OCI-LY7 (cell line): ENCODE measurements around the gene MORN1. TPM values are rescaled to one million over a fixed set of nuclear protein-coding genes. Genes with fewer than 3 reads are reported as not detected.

Experiments
- BruUV-seq: library from RNA; stranded (reverse); fragments of 400-500 nt; replicated peaks from 2 replicates; lab custom pipeline; 2021; lab: Mats Ljungman, UMichigan
- CTCF ChIA-PET: fragments of 300-600 bp; sonication (Branson Sonifier 250); formaldehyde crosslinking; loops from one replicate; lab custom pipeline; 2022; ENCODE audit warnings: antibody characterized with exemption; ENCODE audit not compliant: unreplicated experiment; lab: Charles Lee
- POLR2A ChIA-PET: fragments of 300-600 bp; sonication (Branson Sonifier 250); formaldehyde crosslinking; loops from one replicate; lab custom pipeline; 2022; ENCODE audit warnings: antibody characterized with exemption; lab: Charles Lee
- DNase-seq: peaks from one replicate; pipeline ENCODE4 v3.0.0-alpha.2; 2015; ENCODE audit warnings: low spot score
- H2AFZ ChIP-seq: fragments of 200-600 bp; sonication (generic), shearing (Covaris generic); 2 replicates; pipeline ENCODE4 v1.6.1; 2014; ENCODE audit warnings: mild to moderate bottlenecking, antibody characterized with exemption, low read length, moderate library complexity
- H3K27ac ChIP-seq: fragments of 200-600 bp; sonication (generic); 2 replicates; pipeline ENCODE4 v1.5.1; 2014; ENCODE audit warnings: mixed run types, low read depth, mild to moderate bottlenecking, moderate library complexity, low read length, inconsistent platforms; ENCODE audit not compliant: poor library complexity, severe bottlenecking
- H3K36me3 ChIP-seq: fragments of 200-600 bp; sonication (generic); 2 replicates; pipeline ENCODE4 v1.6.1; 2014; ENCODE audit warnings: mild to moderate bottlenecking, antibody characterized with exemption, low read length, moderate library complexity, mixed read lengths; ENCODE audit not compliant: insufficient read depth
- H3K4me1 ChIP-seq: fragments of 200-600 bp; sonication (generic); 2 replicates; pipeline ENCODE4 v1.5.1; 2014; ENCODE audit warnings: mild to moderate bottlenecking, low read length; ENCODE audit not compliant: insufficient read depth, poor library complexity, severe bottlenecking
- H3K4me2 ChIP-seq: fragments of 200-600 bp; sonication (generic); 2 replicates; pipeline ENCODE4 v1.6.1; 2014; ENCODE audit warnings: mild to moderate bottlenecking, low read length
- H3K4me3 ChIP-seq: fragments of 200-600 bp; sonication (generic); 2 replicates; pipeline ENCODE4 v1.5.1; 2014; ENCODE audit warnings: mild to moderate bottlenecking, low read depth, low read length; ENCODE audit not compliant: poor library complexity, severe bottlenecking
- H3K79me2 ChIP-seq: fragments of 200-600 bp; sonication (generic); 2 replicates; pipeline ENCODE4 v1.6.1; 2016; ENCODE audit warnings: low read depth, mild to moderate bottlenecking, low read length, moderate library complexity, mixed read lengths; ENCODE audit not compliant: insufficient read depth
- H3K9me2 ChIP-seq: fragments of 200-600 bp; sonication (generic); 2 replicates; pipeline ENCODE4 v1.6.1; 2016; ENCODE audit warnings: mild to moderate bottlenecking, low read length, mixed read lengths; ENCODE audit not compliant: insufficient read depth
- H3K9me3 ChIP-seq: fragments of 200-600 bp; sonication (generic); 2 replicates; pipeline ENCODE4 v1.6.1; 2014; ENCODE audit warnings: mild to moderate bottlenecking, mixed run types, low read length, mixed read lengths
- H4K20me1 ChIP-seq: fragments of 200-600 bp; sonication (generic); 2 replicates; pipeline ENCODE4 v1.6.1; 2014; ENCODE audit warnings: mild to moderate bottlenecking, antibody characterized with exemption, low read length, moderate library complexity, mixed read lengths; ENCODE audit not compliant: insufficient read depth
- EZH2phosphoT487 ChIP-seq: fragments of 200-600 bp; sonication (generic); IDR thresholded peaks from 2 replicates; pipeline ENCODE4 v1.6.1; 2018; ENCODE audit warnings: low read depth, borderline replicate concordance, mild to moderate bottlenecking, mixed run types, antibody characterized with exemption, low read length, moderate library complexity, mixed read lengths
- intact Hi-C: fragments of 100-400 bp; cut with micrococcal nuclease; formaldehyde crosslinking; loops from one replicate; pipeline ENCODE4 v1.10.0; 2022; ENCODE audit not compliant: unreplicated experiment
- total RNA-seq, 2 experiments: library from RNA; depleted of rRNA in 1 of 2; stranded (reverse); fragments of >200 nt in 1 of 2; shearing (Covaris generic) in 1 of 2; gene quantifications; 2 replicates each; pipeline ENCODE4 v1.2.3, GENCODE V29; 2014 to 2022
- TF ChIP-seq, protein P1 (sequence below): fragments of 200-600 bp; sonication (generic); conservative IDR thresholded peaks from 2 replicates; pipeline ENCODE4 v1.5.1; 2014; ENCODE audit warnings: mild to moderate bottlenecking, antibody characterized with exemption, low read length, moderate library complexity, mixed read lengths

MORN1 gene
- total RNA-seq, 2 experiments from 2014 or later, result 13.1 to 29.7 TPM

DNA sequence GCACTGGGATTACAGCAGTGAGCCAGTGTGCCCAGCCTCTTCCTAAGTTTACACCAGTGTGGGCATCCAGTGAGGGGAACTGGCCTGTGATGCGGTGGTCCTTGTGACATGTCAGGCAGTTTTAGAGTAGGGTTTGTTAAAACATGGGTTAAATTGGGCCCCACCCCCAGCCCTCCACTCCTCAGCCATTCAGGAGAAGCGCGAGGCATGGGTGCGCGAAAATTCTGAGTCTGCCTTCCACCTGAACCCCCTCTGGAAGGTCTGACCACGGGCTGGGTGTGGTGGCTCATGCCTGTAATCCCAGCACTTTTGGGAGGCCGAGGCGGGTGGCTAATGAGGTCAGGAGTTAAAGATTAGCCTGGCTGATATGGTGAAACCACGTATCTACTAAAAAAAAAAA, 111.5 kb downstream of the MORN1 start:
- H3K4me3 ChIP-seq, result no peak overlapping the region
- POLR2A ChIA-PET, result no interaction called here
- no peak for DNase-seq
- CTCF ChIA-PET, result no interaction called here
- no peaks in the 10 kb centered on the region for H3K4me1 ChIP-seq
- no peak overlapping the region for H3K27ac ChIP-seq
- BruUV-seq, result no TSS peak
- intact Hi-C loops, result no loop called here
- H3K9me3 ChIP-seq, result no peaks in the 10 kb centered on the region
- H3K9me2 ChIP-seq, result no peaks in the 10 kb centered on the region
- no peaks in the 10 kb centered on the region for H3K79me2 ChIP-seq
- TF ChIP-seq, protein P1, sequence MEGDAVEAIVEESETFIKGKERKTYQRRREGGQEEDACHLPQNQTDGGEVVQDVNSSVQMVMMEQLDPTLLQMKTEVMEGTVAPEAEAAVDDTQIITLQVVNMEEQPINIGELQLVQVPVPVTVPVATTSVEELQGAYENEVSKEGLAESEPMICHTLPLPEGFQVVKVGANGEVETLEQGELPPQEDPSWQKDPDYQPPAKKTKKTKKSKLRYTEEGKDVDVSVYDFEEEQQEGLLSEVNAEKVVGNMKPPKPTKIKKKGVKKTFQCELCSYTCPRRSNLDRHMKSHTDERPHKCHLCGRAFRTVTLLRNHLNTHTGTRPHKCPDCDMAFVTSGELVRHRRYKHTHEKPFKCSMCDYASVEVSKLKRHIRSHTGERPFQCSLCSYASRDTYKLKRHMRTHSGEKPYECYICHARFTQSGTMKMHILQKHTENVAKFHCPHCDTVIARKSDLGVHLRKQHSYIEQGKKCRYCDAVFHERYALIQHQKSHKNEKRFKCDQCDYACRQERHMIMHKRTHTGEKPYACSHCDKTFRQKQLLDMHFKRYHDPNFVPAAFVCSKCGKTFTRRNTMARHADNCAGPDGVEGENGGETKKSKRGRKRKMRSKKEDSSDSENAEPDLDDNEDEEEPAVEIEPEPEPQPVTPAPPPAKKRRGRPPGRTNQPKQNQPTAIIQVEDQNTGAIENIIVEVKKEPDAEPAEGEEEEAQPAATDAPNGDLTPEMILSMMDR, result no peak
- TF ChIP-seq EZH2phosphoT487, result no peak
- no peaks in the 10 kb centered on the region; the same call in 1 of the 2 replicates for H3K36me3 ChIP-seq
- no peak overlapping the region for H2AFZ ChIP-seq
- H3K4me2 ChIP-seq, result no peak overlapping the region
- no peaks in the 10 kb centered on the region; the same call in 1 of the 2 replicates for H4K20me1 ChIP-seq

DNA sequence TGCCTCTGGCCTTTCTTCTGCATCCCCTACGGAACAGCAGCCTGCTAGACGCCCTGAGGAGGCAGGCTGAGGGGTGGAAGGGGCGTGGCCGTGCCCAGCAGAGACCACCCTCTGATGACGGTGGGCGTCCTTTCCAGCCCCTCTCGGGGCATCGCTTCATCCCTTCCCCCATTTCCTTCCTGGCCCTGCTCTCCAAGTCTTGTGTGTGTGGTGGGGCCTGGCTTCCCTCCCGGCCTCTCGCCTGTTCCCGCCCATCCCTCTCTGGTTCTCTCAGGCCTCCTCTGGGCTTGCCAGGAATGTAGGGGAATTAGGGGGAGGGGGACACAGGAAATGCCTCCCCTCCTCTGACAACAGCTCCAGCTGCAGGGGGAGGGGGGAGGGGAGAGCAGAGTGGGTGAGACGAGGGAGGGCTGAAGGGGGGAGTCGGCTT, 112.1 kb downstream of the MORN1 start:
- TF ChIP-seq, protein P1, result no peak
- no peak for TF ChIP-seq EZH2phosphoT487
- Histone ChIP-seq H3K27ac (no peak overlapping the region), H3K4me2 (no peak overlapping the region), H3K4me3 (no peak overlapping the region), H3K79me2 (no peaks in the 10 kb centered on the region), H3K4me1 (no peaks in the 10 kb centered on the region), H3K9me3 (no peaks in the 10 kb centered on the region), H4K20me1 (no peaks in the 10 kb centered on the region), H2AFZ (no peak overlapping the region), H3K9me2 (no peaks in the 10 kb centered on the region), H3K36me3 (no peaks in the 10 kb centered on the region; the same call in 1 of the 2 replicates)
- DNase-seq, result no peak
- ChIA-PET POLR2A (no interaction called here), CTCF (no interaction called here)
- BruUV-seq, result no TSS peak
- intact Hi-C loops, result no loop called here

DNA sequence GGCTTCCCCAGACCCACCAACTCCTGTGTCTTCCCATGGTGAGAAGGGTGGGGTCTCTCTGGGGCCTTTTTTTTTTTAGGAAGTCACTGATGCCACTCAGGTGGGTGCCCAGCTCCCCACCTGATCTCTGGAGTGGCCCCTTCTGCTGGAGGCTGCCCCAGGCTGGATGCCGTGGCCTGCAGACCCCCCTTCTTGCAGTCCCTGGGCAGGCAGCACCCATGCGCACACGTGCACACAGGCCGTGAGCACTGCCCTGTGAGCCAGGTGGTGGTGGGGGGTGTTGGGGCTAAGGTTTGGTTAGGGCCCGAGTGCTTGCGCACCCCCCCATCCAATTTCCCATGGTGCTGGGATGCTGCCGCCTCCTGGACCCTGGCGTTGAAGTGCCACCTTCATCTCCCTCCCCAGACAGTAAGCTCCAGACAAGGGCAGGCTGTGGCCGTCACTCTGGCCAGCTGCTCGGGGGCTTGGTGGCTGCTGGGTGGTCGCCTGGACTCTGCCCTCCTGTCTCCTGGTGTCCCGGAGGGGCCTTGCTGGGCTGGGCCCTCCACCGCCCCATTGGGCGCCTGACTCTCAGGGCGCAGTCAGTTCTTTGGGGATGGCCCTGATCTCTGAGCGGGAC, 112.7 kb downstream of the MORN1 start:
- intact Hi-C loops, result no loop called here
- ChIA-PET CTCF (no interaction called here), POLR2A (no interaction called here)
- Histone ChIP-seq H3K4me1 (no peaks in the 10 kb centered on the region), H3K79me2 (no peaks in the 10 kb centered on the region), H2AFZ (no peak overlapping the region), H3K27ac (no peak overlapping the region), H4K20me1 (no peaks in the 10 kb centered on the region), H3K4me2 (no peak overlapping the region), H3K4me3 (no peak overlapping the region), H3K9me2 (no peaks in the 10 kb centered on the region), H3K9me3 (no peaks in the 10 kb centered on the region), H3K36me3 (no peaks in the 10 kb centered on the region; the same call in 1 of the 2 replicates)
- BruUV-seq, result no TSS peak
- TF ChIP-seq, protein P1, result no peak
- DNase-seq, result no peak
